ENCODE data around the gene HSP90AB1. TPM values are rescaled to one million over a fixed set of nuclear protein-coding genes. Genes with fewer than 3 reads are reported as not detected.
A peak's percentile ranks its signal among the peaks of the same experiment; 100 is the strongest.

Gene HSP90AB1
- total and polyA plus RNA-seq, 9 of the 15 experiments (the other 6 are each of a cell fraction or from before 2014, with no cell fraction given): 1,780 to 3,358 (median 2,262) TPM

DNA sequence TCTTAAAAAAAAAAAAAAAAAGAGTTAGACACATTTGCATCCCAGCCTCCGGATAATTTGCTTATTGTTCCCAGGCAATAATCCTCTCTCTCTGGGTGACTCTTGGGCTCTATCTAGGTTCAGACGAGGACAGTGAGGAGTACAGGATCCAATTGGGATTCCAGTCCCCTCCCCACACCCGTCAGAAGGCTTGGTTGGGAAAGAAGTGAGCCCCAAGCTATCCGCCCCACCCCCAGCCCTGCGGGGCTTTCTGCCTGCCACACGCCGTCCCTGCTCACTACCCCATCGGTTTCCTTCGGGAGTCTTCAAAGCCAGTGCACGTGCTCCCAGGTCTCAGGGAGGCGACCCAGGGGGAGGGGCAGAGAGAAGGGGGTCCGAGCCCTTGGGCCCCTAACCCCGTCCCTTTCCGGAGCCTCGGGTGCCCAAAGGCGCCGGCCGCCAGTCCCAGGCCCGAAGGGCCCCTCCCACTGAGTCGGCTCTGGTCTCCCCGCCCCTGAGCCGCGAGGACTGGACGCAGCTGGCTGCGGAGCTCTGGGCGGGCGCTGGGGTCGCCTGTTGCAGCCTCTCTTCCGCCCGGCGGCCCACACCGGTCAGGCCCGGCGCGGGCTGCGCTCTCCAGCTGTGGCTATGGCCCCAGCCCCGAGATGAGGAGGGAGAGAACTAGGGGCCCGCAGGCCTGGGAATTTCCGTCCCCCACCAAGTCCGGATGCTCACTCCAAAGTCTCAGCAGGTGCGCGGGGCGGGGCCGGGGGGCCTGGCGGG is 27.7 kb upstream of the HSP90AB1 start (continued):
- TF ChIP-seq ELF2 (CRISPR knock-in tag; IDR thresholded peaks at IDR 0.05): 0 out of 2 replicates have a peak, but pooled peaks have one; percentile 27
- TF ChIP-seq RAD21 (CRISPR knock-in tag; conservative IDR thresholded peaks at IDR 0.05 in 1 of 2, IDR thresholded peaks at IDR 0.05 in 1 of 2): no peak
- TF ChIP-seq NFATC3 (IDR thresholded peaks at IDR 0.05): no peak
- TF ChIP-seq ZNF764 (CRISPR knock-in tag; IDR thresholded peaks at IDR 0.05; ENCODE audit: low read depth): no peak
- TF ChIP-seq ZNF830 (CRISPR knock-in tag; IDR thresholded peaks at IDR 0.05): no peak
- peak; percentile 61 for TF ChIP-seq SMAD4 (CRISPR knock-in tag; conservative IDR thresholded peaks at IDR 0.05)
- TF ChIP-seq SIN3B (IDR thresholded peaks at IDR 0.05; ENCODE audit: low read depth): peak; percentile 13; the same call in 1 of the 2 replicates
- TF ChIP-seq TAF7 (tag; IDR thresholded peaks at IDR 0.05): no peak
- TF ChIP-seq ZNF143 (CRISPR knock-in tag; IDR thresholded peaks at IDR 0.05): no peak
- TF ChIP-seq GABPA (tag; conservative IDR thresholded peaks at IDR 0.05; ENCODE audit: low read depth): peak; percentile 50; the same call in 1 of the 2 replicates
- TF ChIP-seq ATF7 (IDR thresholded peaks at IDR 0.05): peak; percentile 68
- TF ChIP-seq, protein P1, sequence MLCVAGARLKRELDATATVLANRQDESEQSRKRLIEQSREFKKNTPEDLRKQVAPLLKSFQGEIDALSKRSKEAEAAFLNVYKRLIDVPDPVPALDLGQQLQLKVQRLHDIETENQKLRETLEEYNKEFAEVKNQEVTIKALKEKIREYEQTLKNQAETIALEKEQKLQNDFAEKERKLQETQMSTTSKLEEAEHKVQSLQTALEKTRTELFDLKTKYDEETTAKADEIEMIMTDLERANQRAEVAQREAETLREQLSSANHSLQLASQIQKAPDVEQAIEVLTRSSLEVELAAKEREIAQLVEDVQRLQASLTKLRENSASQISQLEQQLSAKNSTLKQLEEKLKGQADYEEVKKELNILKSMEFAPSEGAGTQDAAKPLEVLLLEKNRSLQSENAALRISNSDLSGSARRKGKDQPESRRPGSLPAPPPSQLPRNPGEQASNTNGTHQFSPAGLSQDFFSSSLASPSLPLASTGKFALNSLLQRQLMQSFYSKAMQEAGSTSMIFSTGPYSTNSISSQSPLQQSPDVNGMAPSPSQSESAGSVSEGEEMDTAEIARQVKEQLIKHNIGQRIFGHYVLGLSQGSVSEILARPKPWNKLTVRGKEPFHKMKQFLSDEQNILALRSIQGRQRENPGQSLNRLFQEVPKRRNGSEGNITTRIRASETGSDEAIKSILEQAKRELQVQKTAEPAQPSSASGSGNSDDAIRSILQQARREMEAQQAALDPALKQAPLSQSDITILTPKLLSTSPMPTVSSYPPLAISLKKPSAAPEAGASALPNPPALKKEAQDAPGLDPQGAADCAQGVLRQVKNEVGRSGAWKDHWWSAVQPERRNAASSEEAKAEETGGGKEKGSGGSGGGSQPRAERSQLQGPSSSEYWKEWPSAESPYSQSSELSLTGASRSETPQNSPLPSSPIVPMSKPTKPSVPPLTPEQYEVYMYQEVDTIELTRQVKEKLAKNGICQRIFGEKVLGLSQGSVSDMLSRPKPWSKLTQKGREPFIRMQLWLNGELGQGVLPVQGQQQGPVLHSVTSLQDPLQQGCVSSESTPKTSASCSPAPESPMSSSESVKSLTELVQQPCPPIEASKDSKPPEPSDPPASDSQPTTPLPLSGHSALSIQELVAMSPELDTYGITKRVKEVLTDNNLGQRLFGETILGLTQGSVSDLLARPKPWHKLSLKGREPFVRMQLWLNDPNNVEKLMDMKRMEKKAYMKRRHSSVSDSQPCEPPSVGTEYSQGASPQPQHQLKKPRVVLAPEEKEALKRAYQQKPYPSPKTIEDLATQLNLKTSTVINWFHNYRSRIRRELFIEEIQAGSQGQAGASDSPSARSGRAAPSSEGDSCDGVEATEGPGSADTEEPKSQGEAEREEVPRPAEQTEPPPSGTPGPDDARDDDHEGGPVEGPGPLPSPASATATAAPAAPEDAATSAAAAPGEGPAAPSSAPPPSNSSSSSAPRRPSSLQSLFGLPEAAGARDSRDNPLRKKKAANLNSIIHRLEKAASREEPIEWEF (CRISPR knock-in tag; IDR thresholded peaks at IDR 0.05): no peak
- TF ChIP-seq, protein P2, sequence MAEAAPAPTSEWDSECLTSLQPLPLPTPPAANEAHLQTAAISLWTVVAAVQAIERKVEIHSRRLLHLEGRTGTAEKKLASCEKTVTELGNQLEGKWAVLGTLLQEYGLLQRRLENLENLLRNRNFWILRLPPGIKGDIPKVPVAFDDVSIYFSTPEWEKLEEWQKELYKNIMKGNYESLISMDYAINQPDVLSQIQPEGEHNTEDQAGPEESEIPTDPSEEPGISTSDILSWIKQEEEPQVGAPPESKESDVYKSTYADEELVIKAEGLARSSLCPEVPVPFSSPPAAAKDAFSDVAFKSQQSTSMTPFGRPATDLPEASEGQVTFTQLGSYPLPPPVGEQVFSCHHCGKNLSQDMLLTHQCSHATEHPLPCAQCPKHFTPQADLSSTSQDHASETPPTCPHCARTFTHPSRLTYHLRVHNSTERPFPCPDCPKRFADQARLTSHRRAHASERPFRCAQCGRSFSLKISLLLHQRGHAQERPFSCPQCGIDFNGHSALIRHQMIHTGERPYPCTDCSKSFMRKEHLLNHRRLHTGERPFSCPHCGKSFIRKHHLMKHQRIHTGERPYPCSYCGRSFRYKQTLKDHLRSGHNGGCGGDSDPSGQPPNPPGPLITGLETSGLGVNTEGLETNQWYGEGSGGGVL (CRISPR knock-in tag; IDR thresholded peaks at IDR 0.05): no peak
- TF ChIP-seq, protein P3, sequence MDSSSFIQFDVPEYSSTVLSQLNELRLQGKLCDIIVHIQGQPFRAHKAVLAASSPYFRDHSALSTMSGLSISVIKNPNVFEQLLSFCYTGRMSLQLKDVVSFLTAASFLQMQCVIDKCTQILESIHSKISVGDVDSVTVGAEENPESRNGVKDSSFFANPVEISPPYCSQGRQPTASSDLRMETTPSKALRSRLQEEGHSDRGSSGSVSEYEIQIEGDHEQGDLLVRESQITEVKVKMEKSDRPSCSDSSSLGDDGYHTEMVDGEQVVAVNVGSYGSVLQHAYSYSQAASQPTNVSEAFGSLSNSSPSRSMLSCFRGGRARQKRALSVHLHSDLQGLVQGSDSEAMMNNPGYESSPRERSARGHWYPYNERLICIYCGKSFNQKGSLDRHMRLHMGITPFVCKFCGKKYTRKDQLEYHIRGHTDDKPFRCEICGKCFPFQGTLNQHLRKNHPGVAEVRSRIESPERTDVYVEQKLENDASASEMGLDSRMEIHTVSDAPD (CRISPR knock-in tag; IDR thresholded peaks at IDR 0.05): no peak
- no peak for TF ChIP-seq SNIP1 (IDR thresholded peaks at IDR 0.05; ENCODE audit: low read depth)
- no peak for TF ChIP-seq BRD4 (IDR thresholded peaks at IDR 0.05)
- TF ChIP-seq CREM (IDR thresholded peaks at IDR 0.05; ENCODE audit: low read depth): peak; percentile 32; the same call in 1 of the 2 replicates
- TF ChIP-seq, protein P4, sequence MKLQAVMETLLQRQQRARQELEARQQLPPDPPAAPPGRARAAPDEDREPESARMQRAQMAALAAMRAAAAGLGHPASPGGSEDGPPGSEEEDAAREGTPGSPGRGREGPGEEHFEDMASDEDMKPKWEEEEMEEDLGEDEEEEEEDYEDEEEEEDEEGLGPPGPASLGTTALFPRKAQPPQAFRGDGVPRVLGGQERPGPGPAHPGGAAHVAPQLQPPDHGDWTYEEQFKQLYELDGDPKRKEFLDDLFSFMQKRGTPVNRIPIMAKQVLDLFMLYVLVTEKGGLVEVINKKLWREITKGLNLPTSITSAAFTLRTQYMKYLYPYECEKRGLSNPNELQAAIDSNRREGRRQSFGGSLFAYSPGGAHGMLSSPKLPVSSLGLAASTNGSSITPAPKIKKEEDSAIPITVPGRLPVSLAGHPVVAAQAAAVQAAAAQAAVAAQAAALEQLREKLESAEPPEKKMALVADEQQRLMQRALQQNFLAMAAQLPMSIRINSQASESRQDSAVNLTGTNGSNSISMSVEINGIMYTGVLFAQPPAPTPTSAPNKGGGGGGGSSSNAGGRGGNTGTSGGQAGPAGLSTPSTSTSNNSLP (IDR thresholded peaks at IDR 0.05; ENCODE audit: borderline replicate concordance, low read depth, low read length): no peak

Data from K562 (cell line).